Stimulated activated naive CD8-positive, alpha-beta T cell treated with anti-CD3 and anti-CD28 coated beads, Interleukin-15, amount 100 ng/mL, for 72 hours (primary cell): ENCODE measurements around the gene FN1.

Source experiments
- ATAC-seq: fragments of 150-1000 bp; cut with Tn5 transposase; 2 replicates; pipeline ENCODE4 v1.10.0; 2021; ENCODE audit warnings: mild to moderate bottlenecking, moderate library complexity
- DNase-seq, 2 donors: peaks; one replicate each; pipeline ENCODE4 v3.0.0; 2021 to 2022
- H3K27ac Mint-ChIP-seq, 2 donors: one replicate each; pipeline ENCODE4 v1.8.0; 2022; ENCODE audit warnings: mild to moderate bottlenecking in 2 of 2, mixed read lengths in 2 of 2, moderate library complexity in 2 of 2
- H3K27me3 Mint-ChIP-seq: one replicate; pipeline ENCODE4 v1.8.0; 2022; ENCODE audit warnings: mixed read lengths
- H3K4me1 Mint-ChIP-seq: one replicate; pipeline ENCODE4 v1.8.0; 2022; ENCODE audit warnings: mild to moderate bottlenecking, mixed read lengths
- H3K4me3 Mint-ChIP-seq, 2 donors: one replicate each; pipeline ENCODE4 v1.8.0; 2022; ENCODE audit warnings: mild to moderate bottlenecking in 2 of 2, mixed read lengths in 2 of 2, moderate library complexity in 1 of 2
- H3K9me3 Mint-ChIP-seq, 2 donors: one replicate each; pipeline ENCODE4 v1.8.0; 2022; ENCODE audit warnings: mixed read lengths in 2 of 2

The FN1 gene

DNA sequence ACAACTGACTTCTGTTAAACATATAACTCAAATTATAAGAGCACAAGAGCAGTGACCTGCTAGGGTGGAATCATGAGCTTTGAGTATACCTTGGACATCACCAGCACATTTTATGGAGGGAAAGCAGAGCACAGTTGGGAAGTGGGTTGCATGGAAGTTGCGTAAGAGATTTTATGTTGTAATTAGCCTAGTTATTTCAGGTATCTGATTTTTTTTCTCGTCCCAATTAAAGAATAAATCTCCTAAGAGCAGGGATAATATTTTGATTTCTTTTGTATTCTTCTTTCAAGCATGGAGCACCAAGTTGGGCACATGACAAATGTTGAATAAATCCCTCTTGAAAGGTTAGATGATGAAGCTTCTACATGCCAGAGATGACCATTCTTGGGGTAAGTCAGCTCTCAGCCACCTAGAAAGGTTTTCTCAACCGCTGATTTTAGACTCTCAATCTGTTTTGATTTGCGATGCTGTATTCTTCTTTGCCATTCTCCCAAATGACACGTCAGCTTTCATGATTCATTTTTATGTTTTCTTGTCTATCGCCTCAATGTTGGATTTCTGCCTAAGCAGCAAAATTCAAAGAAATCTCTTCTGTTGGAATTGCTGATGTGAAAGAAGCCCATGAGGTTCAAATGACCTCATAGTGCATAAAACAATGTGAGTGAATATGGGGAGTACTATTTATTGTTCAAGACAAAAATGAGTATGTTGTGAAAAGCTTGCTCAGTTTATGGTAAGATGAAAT, 15.3 kb upstream of the FN1 start:
- Mint-ChIP-seq H3K27ac (no peak overlapping the region), H3K4me1 (no peaks in the 10 kb centered on the region), H3K27me3 (peaks cover 44% of the 10 kb centered on the region), H3K9me3 (no peaks in the 10 kb centered on the region), H3K4me3 (no peak overlapping the region)
- no peak for DNase-seq
- ATAC-seq = no peak

DNA sequence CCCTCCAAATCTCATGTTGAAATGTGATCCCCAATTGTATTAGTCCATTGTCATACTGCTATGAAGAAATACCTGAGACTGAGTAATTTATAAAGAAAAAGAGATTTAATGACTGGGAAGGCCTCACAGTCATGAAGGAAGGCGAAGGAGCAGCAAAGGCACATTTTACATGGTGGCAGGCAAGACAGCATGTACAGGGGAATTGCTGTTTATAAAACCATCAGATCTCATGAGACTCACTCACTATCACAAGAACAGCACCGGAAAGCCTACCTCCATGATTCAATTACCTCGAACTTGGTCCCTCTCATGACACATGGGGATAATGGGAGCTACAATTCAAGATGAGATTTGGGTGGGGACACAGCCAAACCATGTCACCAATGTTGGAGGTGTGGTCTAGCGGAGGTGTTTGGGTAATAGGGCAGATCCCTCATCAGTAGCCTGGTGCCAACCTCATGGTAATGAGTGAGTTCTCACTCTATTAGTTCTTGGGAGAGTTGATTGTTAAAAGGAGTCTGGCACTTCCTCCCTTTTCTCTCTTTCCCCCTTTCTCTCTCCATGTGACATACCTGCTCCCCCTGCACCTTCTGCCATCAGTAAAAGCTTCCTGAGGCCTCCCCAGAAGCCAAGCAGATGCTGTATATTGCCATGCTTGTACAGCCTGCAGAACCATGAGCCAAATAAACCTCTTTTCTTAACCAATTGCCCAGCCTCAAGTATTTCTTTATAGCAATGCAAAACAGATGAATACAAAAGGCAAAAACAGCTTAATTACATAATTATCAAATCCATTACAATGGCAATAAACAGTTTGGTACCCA, 14.5 kb upstream of the FN1 start:
- Mint-ChIP-seq H3K27me3 (peaks cover 44% of the 10 kb centered on the region), H3K27ac (no peak overlapping the region), H3K9me3 (no peaks in the 10 kb centered on the region), H3K4me1 (no peaks in the 10 kb centered on the region), H3K4me3 (no peak overlapping the region)
- ATAC-seq (no peak), DNase-seq (no peak)

DNA sequence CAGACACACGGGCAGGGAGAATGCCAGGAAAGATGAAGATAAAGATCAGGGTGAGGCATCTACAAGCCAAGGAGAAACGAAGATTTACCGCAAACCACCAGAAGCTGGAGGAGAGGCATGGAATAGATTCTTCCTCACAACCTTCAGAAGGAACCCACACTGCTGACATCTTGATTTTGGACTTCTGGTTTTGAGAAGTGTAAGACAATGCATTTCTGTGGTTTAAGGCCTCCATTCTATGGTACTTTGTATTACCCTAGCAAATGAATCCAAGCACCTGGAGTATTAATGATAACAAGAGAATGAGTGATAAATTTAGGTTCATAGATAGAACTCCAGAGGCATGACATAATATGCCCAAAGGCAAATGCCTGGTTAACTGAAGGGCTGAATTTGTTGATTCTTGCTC, 11.8 kb upstream of the FN1 start:
- no peak for ATAC-seq
- Mint-ChIP-seq H3K27me3 (peaks cover 47% of the 10 kb centered on the region), H3K9me3 (no peaks in the 10 kb centered on the region), H3K4me3 (no peak overlapping the region), H3K27ac (no peak overlapping the region), H3K4me1 (no peaks in the 10 kb centered on the region)
- no peak for DNase-seq

DNA sequence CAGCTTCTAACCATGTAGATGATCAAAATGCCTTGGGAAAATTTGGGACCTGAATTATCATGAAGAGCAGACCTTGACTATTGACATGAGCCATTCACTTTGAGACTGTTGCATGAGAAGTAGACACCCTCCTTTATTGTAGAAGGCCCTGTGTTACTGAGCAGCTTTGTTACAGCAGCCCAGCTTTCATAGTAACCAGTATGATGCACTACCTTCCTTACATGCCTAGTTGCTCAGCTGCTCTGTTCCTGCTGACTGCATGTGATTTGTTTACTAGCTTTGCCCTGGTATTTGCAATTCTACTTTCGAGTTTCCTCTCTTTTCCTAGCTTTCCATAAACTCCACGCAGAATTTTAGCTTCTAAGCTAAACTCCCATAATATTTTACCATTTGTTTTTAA, 11.2 kb upstream of the FN1 start:
- no peak for ATAC-seq
- H3K27me3 Mint-ChIP-seq = peaks cover 49% of the 10 kb centered on the region

DNA sequence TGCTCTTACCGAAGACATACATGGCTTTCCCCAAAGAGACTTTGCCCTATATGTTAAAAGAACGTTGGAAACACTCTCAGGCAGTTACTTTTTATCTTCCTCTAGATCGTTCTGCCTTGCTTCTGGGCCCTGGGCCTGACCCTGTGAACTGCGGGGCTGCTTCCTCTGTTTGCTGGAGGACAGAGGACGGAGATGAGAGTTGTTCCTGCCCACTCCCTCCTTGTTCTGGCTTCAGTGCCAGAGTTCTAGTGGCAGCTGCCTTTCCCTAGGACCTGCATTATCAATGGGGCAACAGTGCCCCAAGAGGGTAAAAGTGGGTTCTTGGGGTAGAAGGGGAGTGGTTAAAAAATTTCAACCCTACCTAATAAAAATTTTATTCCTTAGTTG, 6.5 kb upstream of the FN1 start:
- DNase-seq (no peak), ATAC-seq (no peak)
- Mint-ChIP-seq H3K27me3 (peaks cover 61% of the 10 kb centered on the region), H3K27ac (no peak overlapping the region), H3K4me1 (no peaks in the 10 kb centered on the region), H3K4me3 (no peak overlapping the region), H3K9me3 (no peaks in the 10 kb centered on the region)

More for the DNA sequence above, 11.2 kb upstream of the FN1 start:
- DNase-seq = no peak
- H3K4me1 Mint-ChIP-seq = no peaks in the 10 kb centered on the region
- no peaks in the 10 kb centered on the region for H3K9me3 Mint-ChIP-seq
- no peak overlapping the region for H3K27ac Mint-ChIP-seq
- H3K4me3 Mint-ChIP-seq = no peak overlapping the region

DNA sequence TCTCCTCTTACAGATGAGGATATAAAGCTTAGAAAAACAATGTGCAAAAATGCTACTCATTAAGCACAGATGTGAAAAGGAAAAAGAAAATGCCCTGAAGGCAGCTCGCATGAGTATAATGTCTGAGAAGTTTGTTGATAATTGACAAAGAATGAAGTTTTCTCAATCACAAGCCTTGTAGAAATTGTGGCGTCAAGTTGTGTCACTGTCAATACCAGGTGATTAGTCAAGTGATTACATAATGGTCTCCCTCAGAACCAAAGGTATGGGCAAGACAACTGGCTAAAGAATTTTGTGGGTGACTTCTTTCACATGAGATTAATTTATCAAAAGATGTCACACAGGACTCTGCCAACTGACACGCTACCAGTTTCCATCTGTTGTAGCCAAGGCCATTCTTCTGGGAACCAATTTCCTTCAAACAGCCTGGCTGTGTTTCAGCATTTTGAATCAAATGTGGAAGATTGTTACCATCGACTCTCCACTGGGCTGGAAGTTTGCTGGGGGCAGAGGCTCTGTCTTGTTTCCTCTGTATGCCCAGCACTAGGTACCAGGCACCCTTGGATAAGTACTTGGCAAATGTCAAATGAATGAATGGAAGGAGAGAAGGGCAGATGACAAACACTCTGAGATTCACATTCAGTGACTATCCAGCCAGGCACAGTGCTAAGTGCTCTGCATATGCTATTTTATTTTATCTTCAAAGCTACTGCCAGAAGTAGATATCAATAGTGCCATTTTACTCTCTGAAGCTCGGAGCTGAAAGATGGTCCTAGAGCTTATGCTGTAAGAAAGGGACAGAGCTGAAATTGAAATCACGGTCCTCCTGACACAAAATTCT, 5.9 kb upstream of the FN1 start:
- Mint-ChIP-seq H3K9me3 (no peaks in the 10 kb centered on the region), H3K4me1 (peaks cover 6% of the 10 kb centered on the region), H3K27me3 (peaks cover 62% of the 10 kb centered on the region), H3K27ac (no peak overlapping the region), H3K4me3 (no peak overlapping the region)
- DNase-seq (no peak), ATAC-seq (no peak)

DNA sequence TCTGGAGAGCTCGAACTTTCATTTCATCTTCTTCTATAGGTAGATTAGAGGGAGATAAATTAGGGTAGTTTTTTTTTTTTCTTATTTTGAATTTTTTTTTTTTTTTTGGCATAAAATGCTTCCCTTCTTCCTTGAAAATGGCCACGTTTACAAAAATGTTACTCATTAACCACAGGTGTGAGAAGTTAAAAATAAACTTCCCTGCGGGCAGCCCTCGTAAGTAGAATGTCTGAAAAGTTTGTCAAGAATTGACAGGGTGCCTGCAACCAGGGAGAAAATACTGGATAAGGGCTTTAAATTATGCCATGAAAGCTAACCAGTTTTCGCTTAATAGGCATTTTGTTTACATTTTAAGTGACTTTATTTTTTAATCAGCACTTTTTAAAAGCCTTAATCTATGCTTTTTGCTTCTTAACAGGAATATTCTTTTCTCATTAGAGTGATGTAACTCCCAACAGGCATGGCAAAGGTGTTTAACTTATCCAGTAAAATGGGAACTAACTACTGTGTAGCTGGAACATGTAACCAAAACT, 4.2 kb upstream of the FN1 start:
- Mint-ChIP-seq H3K9me3 (no peaks in the 10 kb centered on the region), H3K4me1 (peaks cover 19% of the 10 kb centered on the region), H3K27me3 (peaks cover 75% of the 10 kb centered on the region), H3K4me3 (no peak overlapping the region), H3K27ac (no peak overlapping the region)
- no peak for ATAC-seq
- no peak for DNase-seq

DNA sequence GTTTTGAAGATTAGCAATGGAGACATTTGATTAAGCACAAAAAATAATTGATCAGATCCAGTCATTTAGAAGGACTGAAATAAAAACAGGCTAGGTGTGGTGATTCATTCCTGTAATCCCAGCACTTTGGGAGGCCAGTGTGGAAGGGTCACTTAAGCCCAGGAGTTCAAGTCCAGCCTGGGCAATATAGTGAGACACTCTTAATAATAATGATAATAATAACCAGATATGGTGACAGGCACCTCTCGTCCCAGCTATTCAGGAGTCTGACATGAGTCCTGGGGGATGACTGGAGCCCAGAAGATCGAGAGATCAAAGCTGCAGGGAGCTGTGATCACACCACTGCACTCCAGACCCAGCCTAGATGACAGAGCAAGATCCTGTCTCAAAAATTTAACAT, 3.5 kb upstream of the FN1 start:
- Mint-ChIP-seq H3K27me3 (peaks cover 81% of the 10 kb centered on the region), H3K9me3 (no peaks in the 10 kb centered on the region), H3K4me3 (no peak overlapping the region), H3K27ac (no peak overlapping the region), H3K4me1 (peaks cover 20% of the 10 kb centered on the region)
- no peak for DNase-seq
- no peak for ATAC-seq

DNA sequence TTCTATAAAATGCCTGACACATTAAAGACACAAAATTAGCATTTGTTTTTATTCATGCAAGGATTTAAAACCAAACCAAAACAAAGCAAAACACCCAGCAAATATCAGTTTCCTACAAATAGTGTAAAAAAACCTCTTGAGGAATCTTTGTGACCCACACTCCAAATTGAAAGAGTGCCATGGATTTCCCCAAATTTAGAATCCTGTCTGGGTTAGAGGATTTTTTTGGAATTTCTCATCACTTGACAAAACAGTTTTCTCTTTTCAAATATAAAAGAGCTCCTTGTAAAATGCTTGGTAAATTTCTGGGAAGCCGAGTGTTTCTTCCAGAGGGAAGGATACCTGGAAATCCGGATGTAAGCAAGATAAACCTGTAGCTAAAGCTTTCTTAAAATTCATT, 1.7 kb upstream of the FN1 start:
- peaks cover 20% of the 10 kb centered on the region for H3K4me1 Mint-ChIP-seq
- ATAC-seq (no peak), DNase-seq (no peak)
- H3K27ac Mint-ChIP-seq = no peak overlapping the region
- no peaks in the 10 kb centered on the region for H3K9me3 Mint-ChIP-seq
- H3K4me3 Mint-ChIP-seq = no peak overlapping the region
- peaks cover 84% of the 10 kb centered on the region for H3K27me3 Mint-ChIP-seq

DNA sequence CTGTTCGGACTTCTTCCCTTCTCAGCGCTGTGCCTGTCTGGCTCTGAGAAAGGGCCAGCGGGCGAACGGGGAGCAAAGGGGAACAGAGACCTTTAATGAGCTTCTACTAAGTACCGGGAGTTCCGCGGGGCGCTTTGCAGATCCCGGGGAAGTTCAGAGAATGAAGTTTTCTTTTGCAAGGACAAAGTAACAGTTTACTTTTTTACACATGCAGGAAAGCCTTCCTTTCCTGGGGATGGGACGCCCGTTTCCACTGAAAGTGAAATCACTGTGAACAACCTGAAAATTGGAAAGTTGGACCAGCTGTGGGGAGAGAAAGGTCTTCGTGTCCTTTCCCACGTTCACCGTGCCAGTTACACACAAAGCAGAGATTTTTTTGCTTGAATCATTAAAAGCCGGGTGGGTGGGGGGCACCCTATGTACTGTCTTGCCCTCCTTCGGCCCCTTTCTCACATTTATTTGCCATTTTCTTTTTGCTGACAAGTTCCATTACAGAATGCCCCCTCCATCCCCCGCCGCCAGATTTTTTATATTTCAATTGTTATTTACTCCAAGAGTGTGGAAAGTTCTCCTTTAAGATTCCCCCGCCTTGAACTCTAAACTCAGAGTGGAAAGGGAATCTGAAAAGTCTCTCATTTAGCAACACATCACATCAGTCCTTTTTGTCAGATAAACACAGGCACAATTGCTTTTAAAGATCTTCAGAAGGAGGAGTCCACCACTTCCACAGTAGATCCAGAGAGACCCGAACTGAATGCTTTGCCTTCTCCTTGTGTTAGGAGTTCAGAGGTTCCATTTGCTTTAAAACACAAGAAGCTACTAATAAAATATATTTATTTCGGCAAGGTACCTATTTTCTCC, 1.1 kb upstream of the FN1 start:
- Mint-ChIP-seq H3K4me1 (peaks cover 20% of the 10 kb centered on the region), H3K9me3 (no peaks in the 10 kb centered on the region), H3K27me3 (peaks cover 81% of the 10 kb centered on the region), H3K4me3 (peak overlapping the region; percentile 84 to 89), H3K27ac (peak overlapping the region in 1 of 2 donors; percentile 19)
- DNase-seq (peak in 1 of 2 donors; percentile 12), ATAC-seq (peak; percentile 11)

DNA sequence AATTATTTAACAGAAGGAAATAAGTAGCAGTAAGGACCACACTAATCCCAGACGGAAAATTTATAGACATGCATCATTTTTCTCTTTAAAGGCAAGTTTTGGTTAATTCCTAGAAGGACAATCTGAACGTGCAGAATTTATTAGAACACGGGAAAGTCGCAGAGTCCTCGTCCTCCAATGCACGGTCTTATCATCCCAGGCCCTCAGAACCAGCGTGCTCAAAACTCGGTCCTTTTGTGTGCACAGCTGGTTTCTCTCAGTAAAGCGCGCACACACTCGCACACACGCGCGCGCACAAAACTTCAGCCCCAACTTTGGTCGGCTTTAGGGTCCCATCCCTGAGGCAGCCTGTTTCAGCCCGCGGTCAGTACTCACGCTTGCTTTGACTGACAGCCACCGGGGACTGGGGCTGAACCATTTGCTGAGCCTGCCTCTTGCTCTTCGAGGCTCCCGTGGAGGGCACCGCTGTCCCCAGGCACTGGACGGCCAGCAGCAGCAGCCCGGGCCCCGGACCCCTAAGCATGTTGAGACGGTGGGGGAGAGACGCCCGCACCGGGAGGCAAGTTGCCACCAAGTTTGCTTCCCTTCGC, 493 bp downstream of the FN1 start:
- Mint-ChIP-seq H3K27me3 (peaks cover 88% of the 10 kb centered on the region), H3K27ac (no peak overlapping the region), H3K4me3 (peak overlapping the region; percentile 72 to 81), H3K4me1 (peaks cover 20% of the 10 kb centered on the region), H3K9me3 (no peaks in the 10 kb centered on the region)
- DNase-seq (peak; percentile 12 to 15), ATAC-seq (peak; percentile 64)

DNA sequence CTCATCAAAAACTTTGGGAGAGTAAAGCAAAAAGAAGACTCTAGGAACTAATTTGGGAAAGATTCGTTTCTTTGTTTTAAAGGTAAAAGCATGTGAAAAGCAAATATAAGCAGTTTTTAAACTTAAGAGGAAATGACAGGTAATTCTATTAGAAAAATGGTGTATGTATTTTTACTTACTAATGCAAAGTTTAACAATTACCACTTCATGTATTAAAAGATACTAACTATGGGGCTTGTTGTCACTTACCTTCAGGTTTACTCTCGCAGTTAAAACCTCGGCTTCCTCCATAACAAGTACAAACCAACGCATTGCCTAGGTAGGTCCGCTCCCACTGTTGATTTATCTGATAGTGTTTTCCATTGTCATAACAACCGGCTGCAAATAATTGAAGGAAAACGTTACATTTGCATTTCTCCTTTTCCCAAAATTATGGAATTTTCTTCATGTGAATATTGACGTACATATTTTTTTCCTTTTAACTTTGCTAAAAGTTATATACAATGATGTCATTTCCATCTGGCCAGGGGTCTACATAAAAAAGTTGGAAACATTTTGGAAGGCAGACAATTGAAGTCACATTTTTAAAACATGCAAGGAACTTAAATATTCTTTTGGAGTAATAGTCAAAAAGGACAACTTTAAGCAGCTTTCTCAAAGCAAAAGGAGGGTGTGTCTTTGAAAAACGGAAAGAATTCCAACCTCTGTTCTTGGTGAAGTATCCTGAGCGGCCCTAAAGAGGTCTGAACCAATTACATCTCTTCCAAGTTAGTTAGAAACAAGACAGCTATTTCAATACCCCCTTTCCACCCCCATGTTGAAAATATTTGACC, 1.2 kb downstream of the FN1 start:
- no peaks in the 10 kb centered on the region for H3K9me3 Mint-ChIP-seq
- H3K4me1 Mint-ChIP-seq = peaks cover 20% of the 10 kb centered on the region
- DNase-seq = no peak
- H3K27me3 Mint-ChIP-seq = peaks cover 87% of the 10 kb centered on the region
- peak overlapping the region in 1 of 2 donors; percentile 72 for H3K4me3 Mint-ChIP-seq
- no peak for ATAC-seq
- H3K27ac Mint-ChIP-seq = no peak overlapping the region

DNA sequence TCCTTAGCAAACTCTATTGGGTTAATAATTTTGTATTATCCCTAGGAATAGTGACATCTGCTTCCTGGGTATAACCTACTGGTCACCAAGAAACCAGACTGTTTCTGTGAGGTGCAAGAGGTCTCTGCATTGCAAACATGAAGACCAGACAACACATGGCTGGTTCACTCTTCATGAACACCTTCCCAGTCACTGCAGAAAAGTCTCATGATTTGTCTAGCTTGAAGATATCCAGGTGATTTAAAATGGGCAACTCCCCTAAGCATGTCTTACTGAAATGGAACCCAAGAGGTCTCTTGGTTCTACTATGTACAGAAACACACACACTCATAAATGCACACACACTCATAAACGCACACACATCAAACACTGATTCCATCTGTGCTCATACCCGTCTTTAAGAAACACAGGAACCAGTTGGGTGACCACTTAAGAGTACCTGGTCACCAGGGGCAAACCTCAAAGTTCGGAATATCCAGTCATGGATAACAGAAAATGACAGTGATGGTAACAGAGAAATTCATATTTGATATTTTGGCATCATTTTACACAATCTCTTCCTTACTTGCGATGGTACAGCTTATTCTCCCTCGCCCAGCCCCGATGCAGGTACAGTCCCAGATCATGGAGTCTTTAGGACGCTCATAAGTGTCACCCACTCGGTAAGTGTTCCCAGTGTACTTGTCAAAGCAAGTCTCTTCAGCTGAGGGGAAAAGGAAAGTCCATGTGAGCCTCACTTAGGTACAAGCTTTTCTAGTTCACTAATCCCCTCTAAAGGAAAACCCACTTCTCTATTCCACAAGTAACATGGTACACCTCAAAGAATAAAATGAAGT, 2.9 kb downstream of the FN1 start:
- Mint-ChIP-seq H3K27ac (no peak overlapping the region), H3K4me3 (no peak overlapping the region), H3K4me1 (peaks cover 20% of the 10 kb centered on the region), H3K27me3 (peaks cover 87% of the 10 kb centered on the region), H3K9me3 (no peaks in the 10 kb centered on the region)
- no peak for DNase-seq
- no peak for ATAC-seq
